HepG2 (cell line): Measurements from ENCODE around the gene ARFIP2. TPM values are rescaled to one million over a fixed set of nuclear protein-coding genes. Genes with fewer than 3 reads are reported as not detected.

Source experiments
- BRD4 ChIP-seq: sonication (generic); formaldehyde crosslinking; IDR thresholded peaks from 2 replicates; pipeline ENCODE4 v1.4.0; 2020; ENCODE audit warnings: missing genetic modification reagents
- CAMTA2 ChIP-seq: sonication (generic); formaldehyde crosslinking; IDR thresholded peaks from 2 replicates; pipeline ENCODE4 v1.4.0; 2020; ENCODE audit warnings: mild to moderate bottlenecking, missing genetic modification reagents, borderline replicate concordance
- MXI1 ChIP-seq: IDR thresholded peaks from 3 replicates; pipeline ENCODE4 v1.6.1; 2012; ENCODE audit warnings: low read depth, low read length, inconsistent platforms, borderline replicate concordance
- PHF5A ChIP-seq: IDR thresholded peaks from one replicate; pipeline ENCODE4 v1.6.1; 2018; ENCODE audit warnings: low read depth, missing genetic modification reagents; ENCODE audit not compliant: unreplicated experiment
- SMAD9 ChIP-seq: sonication (generic); formaldehyde crosslinking; IDR thresholded peaks from 2 replicates; pipeline ENCODE4 v1.5.1; 2020; ENCODE audit warnings: mild to moderate bottlenecking, missing genetic modification reagents
- ZMYM4 ChIP-seq: sonication (generic); formaldehyde crosslinking; IDR thresholded peaks from 2 replicates; pipeline ENCODE4 v1.8.1; 2023; ENCODE audit warnings: mild to moderate bottlenecking, missing genetic modification reagents
- ZNF251 ChIP-seq: sonication (generic); formaldehyde crosslinking; IDR thresholded peaks from 2 replicates; pipeline ENCODE4 v1.9.0; 2021; ENCODE audit warnings: mild to moderate bottlenecking, missing genetic modification reagents
- ZNF557 ChIP-seq: sonication (generic); formaldehyde crosslinking; IDR thresholded peaks from 2 replicates; pipeline ENCODE4 v1.4.0; 2020; ENCODE audit warnings: missing genetic modification reagents
- ZNF607 ChIP-seq: sonication (generic); formaldehyde crosslinking; IDR thresholded peaks from 2 replicates; pipeline ENCODE4 v1.5.1; 2020; ENCODE audit warnings: missing genetic modification reagents, mild to moderate bottlenecking, borderline replicate concordance
- ZNF777 ChIP-seq: sonication (generic); formaldehyde crosslinking; IDR thresholded peaks from 2 replicates; pipeline ENCODE4 v1.4.0; 2020; ENCODE audit warnings: missing genetic modification reagents
- ZNF883 ChIP-seq: sonication (generic); formaldehyde crosslinking; IDR thresholded peaks from 2 replicates; pipeline ENCODE4 v1.5.1; 2020; ENCODE audit warnings: mild to moderate bottlenecking, missing genetic modification reagents; ENCODE audit errors: not compliant biosample characterization
- polyA plus RNA-seq, 8 experiments: library from polyadenylated mRNA; depleted of rRNA in 3 of 8; stranded (reverse) in 7 of 8; unstranded in 1 of 8; fragments of >200 nt; fragmentation: Illumina TruSeq in 4 of 8; extraction: Trizol in 4 of 8; gene quantifications; 2 replicates each; pipeline versions ENCODE4 v1.2.1 to v1.2.3, GENCODE V29; 2011 to 2016; ENCODE audit warnings: low read depth in 4 of 8, missing spikeins in 1 of 8, mixed read lengths in 1 of 8; ENCODE audit not compliant: insufficient read depth in 1 of 8
- total RNA-seq, 5 experiments: library from RNA; depleted of rRNA; stranded (reverse); fragments of >200 nt; fragmentation: Illumina TruSeq; extraction: Trizol; gene quantifications; 2 replicates each; pipeline ENCODE4 v1.2.3, GENCODE V29; 2016; ENCODE audit warnings: low read depth in 1 of 5
- TF ChIP-seq, protein P1 (sequence below): sonication (generic); formaldehyde crosslinking; IDR thresholded peaks from 2 replicates; pipeline ENCODE4 v1.4.0; 2020; ENCODE audit warnings: missing genetic modification reagents, borderline replicate concordance
- TF ChIP-seq, protein P2 (sequence below): sonication (generic); formaldehyde crosslinking; IDR thresholded peaks from 2 replicates; pipeline ENCODE4 v1.9.0; 2021; ENCODE audit warnings: missing genetic modification reagents, borderline replicate concordance
- TF ChIP-seq, protein P3 (sequence below): sonication (generic); formaldehyde crosslinking; conservative IDR thresholded peaks from 2 replicates; pipeline ENCODE4 v1.8.1; 2023; ENCODE audit warnings: missing genetic modification reagents
- TF ChIP-seq, protein P4 (sequence below): sonication (generic); formaldehyde crosslinking; IDR thresholded peaks from 2 replicates; pipeline ENCODE4 v1.8.1; 2022; ENCODE audit warnings: mild to moderate bottlenecking, missing genetic modification reagents
- TF ChIP-seq, protein P5 (sequence below): sonication (generic); formaldehyde crosslinking; IDR thresholded peaks from 2 replicates; pipeline ENCODE4 v1.4.0; 2020; ENCODE audit warnings: missing genetic modification reagents, borderline replicate concordance

ARFIP2 gene
- total and polyA plus RNA-seq, 2 of the 13 experiments (the other 11 are each of a cell fraction or from before 2014, with no cell fraction given): 56.6 to 60.2 TPM

DNA sequence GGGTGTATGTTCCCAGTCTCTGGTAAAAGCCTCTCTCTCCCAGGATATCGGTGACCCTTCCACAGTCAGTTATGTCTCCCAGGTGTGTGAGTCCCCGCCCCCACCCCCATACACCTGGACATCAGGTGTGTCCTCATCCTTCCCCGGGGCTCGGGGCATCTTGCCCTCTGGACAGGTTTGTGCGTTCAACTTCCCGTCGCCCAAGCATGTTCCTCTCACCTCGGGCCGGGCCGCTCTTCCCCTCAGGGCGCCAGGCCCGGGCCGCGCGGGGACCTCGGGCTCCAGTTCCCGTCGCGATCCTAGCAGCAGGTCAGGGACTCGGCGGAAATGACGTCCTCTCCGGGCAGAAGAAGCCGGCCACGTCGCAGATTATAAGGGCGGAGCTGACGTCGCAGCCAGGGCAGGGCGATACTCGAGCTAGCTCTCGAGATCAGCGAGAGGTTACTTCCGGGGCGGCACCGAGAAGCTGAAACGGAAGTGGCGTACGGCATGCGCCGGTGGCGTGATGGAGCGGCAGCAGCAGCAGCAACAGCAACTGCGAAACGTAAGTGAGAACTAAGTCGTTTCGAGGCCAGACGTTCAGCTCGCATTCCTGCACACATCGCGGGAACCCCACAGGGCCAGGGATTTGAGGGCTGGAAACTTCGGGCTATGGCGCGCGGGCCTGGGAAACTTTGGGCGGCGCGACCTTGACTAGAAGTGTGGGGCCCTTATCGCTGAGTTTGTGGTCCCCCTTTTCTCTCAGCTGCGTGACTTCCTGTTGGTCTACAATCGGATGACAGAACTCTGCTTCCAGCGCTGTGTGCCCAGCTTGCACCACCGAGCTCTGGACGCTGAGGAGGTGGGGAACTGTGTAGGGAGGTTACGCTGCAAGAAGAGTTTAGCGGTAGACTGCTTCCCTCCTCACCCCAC lies at the start of gene ARFIP2, which contains the start of gene TIMM10B (continued):
- TF ChIP-seq, protein P1, sequence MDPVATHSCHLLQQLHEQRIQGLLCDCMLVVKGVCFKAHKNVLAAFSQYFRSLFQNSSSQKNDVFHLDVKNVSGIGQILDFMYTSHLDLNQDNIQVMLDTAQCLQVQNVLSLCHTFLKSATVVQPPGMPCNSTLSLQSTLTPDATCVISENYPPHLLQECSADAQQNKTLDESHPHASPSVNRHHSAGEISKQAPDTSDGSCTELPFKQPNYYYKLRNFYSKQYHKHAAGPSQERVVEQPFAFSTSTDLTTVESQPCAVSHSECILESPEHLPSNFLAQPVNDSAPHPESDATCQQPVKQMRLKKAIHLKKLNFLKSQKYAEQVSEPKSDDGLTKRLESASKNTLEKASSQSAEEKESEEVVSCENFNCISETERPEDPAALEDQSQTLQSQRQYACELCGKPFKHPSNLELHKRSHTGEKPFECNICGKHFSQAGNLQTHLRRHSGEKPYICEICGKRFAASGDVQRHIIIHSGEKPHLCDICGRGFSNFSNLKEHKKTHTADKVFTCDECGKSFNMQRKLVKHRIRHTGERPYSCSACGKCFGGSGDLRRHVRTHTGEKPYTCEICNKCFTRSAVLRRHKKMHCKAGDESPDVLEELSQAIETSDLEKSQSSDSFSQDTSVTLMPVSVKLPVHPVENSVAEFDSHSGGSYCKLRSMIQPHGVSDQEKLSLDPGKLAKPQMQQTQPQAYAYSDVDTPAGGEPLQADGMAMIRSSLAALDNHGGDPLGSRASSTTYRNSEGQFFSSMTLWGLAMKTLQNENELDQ (CRISPR knock-in tag): no peak
- no peak for TF ChIP-seq ZNF777 (CRISPR knock-in tag)
- TF ChIP-seq CAMTA2 (CRISPR knock-in tag): no peak
- no peak for TF ChIP-seq ZNF557 (CRISPR knock-in tag)
- TF ChIP-seq BRD4 (CRISPR knock-in tag): no peak
- no peak for TF ChIP-seq ZNF251 (CRISPR knock-in tag)
- TF ChIP-seq, protein P2, sequence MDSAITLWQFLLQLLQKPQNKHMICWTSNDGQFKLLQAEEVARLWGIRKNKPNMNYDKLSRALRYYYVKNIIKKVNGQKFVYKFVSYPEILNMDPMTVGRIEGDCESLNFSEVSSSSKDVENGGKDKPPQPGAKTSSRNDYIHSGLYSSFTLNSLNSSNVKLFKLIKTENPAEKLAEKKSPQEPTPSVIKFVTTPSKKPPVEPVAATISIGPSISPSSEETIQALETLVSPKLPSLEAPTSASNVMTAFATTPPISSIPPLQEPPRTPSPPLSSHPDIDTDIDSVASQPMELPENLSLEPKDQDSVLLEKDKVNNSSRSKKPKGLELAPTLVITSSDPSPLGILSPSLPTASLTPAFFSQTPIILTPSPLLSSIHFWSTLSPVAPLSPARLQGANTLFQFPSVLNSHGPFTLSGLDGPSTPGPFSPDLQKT (CRISPR knock-in tag): no peak
- 0 out of 2 replicates have a peak, but pooled peaks have one; percentile 38 for TF ChIP-seq SMAD9
- no peak for TF ChIP-seq PHF5A (CRISPR knock-in tag)
- TF ChIP-seq, protein P3, sequence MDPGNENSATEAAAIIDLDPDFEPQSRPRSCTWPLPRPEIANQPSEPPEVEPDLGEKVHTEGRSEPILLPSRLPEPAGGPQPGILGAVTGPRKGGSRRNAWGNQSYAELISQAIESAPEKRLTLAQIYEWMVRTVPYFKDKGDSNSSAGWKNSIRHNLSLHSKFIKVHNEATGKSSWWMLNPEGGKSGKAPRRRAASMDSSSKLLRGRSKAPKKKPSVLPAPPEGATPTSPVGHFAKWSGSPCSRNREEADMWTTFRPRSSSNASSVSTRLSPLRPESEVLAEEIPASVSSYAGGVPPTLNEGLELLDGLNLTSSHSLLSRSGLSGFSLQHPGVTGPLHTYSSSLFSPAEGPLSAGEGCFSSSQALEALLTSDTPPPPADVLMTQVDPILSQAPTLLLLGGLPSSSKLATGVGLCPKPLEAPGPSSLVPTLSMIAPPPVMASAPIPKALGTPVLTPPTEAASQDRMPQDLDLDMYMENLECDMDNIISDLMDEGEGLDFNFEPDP (CRISPR knock-in tag): no peak
- TF ChIP-seq ZNF883 (CRISPR knock-in tag): peak; percentile 56
- peak; percentile 64; the same call in 1 of the 2 replicates for TF ChIP-seq ZMYM4 (CRISPR knock-in tag)
- TF ChIP-seq, protein P4, sequence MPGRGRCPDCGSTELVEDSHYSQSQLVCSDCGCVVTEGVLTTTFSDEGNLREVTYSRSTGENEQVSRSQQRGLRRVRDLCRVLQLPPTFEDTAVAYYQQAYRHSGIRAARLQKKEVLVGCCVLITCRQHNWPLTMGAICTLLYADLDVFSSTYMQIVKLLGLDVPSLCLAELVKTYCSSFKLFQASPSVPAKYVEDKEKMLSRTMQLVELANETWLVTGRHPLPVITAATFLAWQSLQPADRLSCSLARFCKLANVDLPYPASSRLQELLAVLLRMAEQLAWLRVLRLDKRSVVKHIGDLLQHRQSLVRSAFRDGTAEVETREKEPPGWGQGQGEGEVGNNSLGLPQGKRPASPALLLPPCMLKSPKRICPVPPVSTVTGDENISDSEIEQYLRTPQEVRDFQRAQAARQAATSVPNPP (CRISPR knock-in tag): peak; percentile 49; the same call in 1 of the 2 replicates
- peak; percentile 81; the same call in 1 of the 3 replicates for TF ChIP-seq MXI1
- TF ChIP-seq ZNF607: peak; percentile 97; the same call in 1 of the 2 replicates
- TF ChIP-seq, protein P5, sequence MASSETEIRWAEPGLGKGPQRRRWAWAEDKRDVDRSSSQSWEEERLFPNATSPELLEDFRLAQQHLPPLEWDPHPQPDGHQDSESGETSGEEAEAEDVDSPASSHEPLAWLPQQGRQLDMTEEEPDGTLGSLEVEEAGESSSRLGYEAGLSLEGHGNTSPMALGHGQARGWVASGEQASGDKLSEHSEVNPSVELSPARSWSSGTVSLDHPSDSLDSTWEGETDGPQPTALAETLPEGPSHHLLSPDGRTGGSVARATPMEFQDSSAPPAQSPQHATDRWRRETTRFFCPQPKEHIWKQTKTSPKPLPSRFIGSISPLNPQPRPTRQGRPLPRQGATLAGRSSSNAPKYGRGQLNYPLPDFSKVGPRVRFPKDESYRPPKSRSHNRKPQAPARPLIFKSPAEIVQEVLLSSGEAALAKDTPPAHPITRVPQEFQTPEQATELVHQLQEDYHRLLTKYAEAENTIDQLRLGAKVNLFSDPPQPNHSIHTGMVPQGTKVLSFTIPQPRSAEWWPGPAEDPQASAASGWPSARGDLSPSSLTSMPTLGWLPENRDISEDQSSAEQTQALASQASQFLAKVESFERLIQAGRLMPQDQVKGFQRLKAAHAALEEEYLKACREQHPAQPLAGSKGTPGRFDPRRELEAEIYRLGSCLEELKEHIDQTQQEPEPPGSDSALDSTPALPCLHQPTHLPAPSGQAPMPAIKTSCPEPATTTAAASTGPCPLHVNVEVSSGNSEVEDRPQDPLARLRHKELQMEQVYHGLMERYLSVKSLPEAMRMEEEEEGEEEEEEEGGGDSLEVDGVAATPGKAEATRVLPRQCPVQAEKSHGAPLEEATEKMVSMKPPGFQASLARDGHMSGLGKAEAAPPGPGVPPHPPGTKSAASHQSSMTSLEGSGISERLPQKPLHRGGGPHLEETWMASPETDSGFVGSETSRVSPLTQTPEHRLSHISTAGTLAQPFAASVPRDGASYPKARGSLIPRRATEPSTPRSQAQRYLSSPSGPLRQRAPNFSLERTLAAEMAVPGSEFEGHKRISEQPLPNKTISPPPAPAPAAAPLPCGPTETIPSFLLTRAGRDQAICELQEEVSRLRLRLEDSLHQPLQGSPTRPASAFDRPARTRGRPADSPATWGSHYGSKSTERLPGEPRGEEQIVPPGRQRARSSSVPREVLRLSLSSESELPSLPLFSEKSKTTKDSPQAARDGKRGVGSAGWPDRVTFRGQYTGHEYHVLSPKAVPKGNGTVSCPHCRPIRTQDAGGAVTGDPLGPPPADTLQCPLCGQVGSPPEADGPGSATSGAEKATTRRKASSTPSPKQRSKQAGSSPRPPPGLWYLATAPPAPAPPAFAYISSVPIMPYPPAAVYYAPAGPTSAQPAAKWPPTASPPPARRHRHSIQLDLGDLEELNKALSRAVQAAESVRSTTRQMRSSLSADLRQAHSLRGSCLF: no peak
